ENCODE measurements around the gene SCNM1.

The SCNM1 gene

GRCh38 chr1:151137789-151138188 lies 28.2 kb upstream of the SCNM1 start:
- no peak overlapping the region for H3K27ac ChIP-seq
- no peak for TF ChIP-seq CTCF (IDR thresholded peaks at IDR 0.05; ENCODE audit: low read depth, low read length, missing control alignments)
- H3K27me3 ChIP-seq (replicated peaks), result no peaks in the 10 kb centered on the region
- in situ Hi-C loops (cut with HindIII; ENCODE audit: low pct_ligation_motif_present, low sequenced_read_pairs), result no loop called here
- no peak overlapping the region for H3K4me3 ChIP-seq (ENCODE audit: low read depth, low read length)
- H3K36me3 ChIP-seq (replicated peaks), result no peaks in the 10 kb centered on the region
- DNase-seq, result no peak

- in situ Hi-C loops (cut with HindIII; ENCODE audit: low pct_ligation_motif_present, low sequenced_read_pairs), result no loop called here
- DNase-seq, result no peak
- no peak overlapping the region for H3K27ac ChIP-seq
- H3K36me3 ChIP-seq (replicated peaks), result no peaks in the 10 kb centered on the region
- no peak for TF ChIP-seq CTCF (IDR thresholded peaks at IDR 0.05; ENCODE audit: low read depth, low read length, missing control alignments)
- H3K4me3 ChIP-seq (ENCODE audit: low read depth, low read length), result no peak overlapping the region
- no peaks in the 10 kb centered on the region for H3K27me3 ChIP-seq (replicated peaks)
These were observed 23.4 kb upstream of the SCNM1 start for GRCh38 chr1:151142411-151143056.

- Histone ChIP-seq H3K4me3 (ENCODE audit: low read depth, low read length) (no peak overlapping the region), H3K36me3 (replicated peaks) (no peaks in the 10 kb centered on the region), H3K27ac (no peak overlapping the region), H3K27me3 (replicated peaks) (no peaks in the 10 kb centered on the region)
- TF ChIP-seq CTCF (IDR thresholded peaks at IDR 0.05; ENCODE audit: low read depth, low read length, missing control alignments), result no peak
- in situ Hi-C loops (cut with HindIII; ENCODE audit: low pct_ligation_motif_present, low sequenced_read_pairs), result no loop called here
- DNase-seq, result no peak
These were observed 22.9 kb upstream of the SCNM1 start for GRCh38 chr1:151143057-151143435.

- no peak for TF ChIP-seq CTCF (IDR thresholded peaks at IDR 0.05; ENCODE audit: low read depth, low read length, missing control alignments)
- H3K27me3 ChIP-seq (replicated peaks), result no peaks in the 10 kb centered on the region
- no peak overlapping the region for H3K27ac ChIP-seq
- in situ Hi-C loops (cut with HindIII; ENCODE audit: low pct_ligation_motif_present, low sequenced_read_pairs), result no loop called here
- H3K36me3 ChIP-seq (replicated peaks), result no peaks in the 10 kb centered on the region
- no peak overlapping the region for H3K4me3 ChIP-seq (ENCODE audit: low read depth, low read length)
- DNase-seq, result no peak
These were observed 22.0 kb upstream of the SCNM1 start for GRCh38 chr1:151143986-151144385.

GRCh38 chr1:151144474-151145303 lies 21.3 kb upstream of the SCNM1 start:
- no peaks in the 10 kb centered on the region for H3K36me3 ChIP-seq (replicated peaks)
- H3K27ac ChIP-seq, result no peak overlapping the region
- no peak overlapping the region for H3K4me3 ChIP-seq (ENCODE audit: low read depth, low read length)
- H3K27me3 ChIP-seq (replicated peaks), result no peaks in the 10 kb centered on the region
- no peak for TF ChIP-seq CTCF (IDR thresholded peaks at IDR 0.05; ENCODE audit: low read depth, low read length, missing control alignments)
- DNase-seq, result no peak
- in situ Hi-C loops (cut with HindIII; ENCODE audit: low pct_ligation_motif_present, low sequenced_read_pairs), result no loop called here
